Progenitor cell of endocrine pancreas (in vitro differentiated cells): ENCODE data around the gene CENPS. TPM values are rescaled to one million over a fixed set of nuclear protein-coding genes. Genes with fewer than 3 reads are reported as not detected.

Experiments
- DNase-seq: peaks from one replicate; pipeline ENCODE4 v3.0.0; 2021; ENCODE audit warnings: low spot score; ENCODE audit not compliant: unreplicated experiment
- H3K27ac Mint-ChIP-seq: 2 replicates; pipeline ENCODE4 v1.8.0; 2021; ENCODE audit warnings: mild to moderate bottlenecking, moderate library complexity, mixed read lengths
- H3K27me3 Mint-ChIP-seq: 2 replicates; pipeline ENCODE4 v1.8.0; 2021; ENCODE audit warnings: mixed read lengths
- H3K36me3 Mint-ChIP-seq: 2 replicates; pipeline ENCODE4 v1.8.0; 2022; ENCODE audit warnings: mixed read lengths; ENCODE audit not compliant: insufficient read depth
- H3K4me1 Mint-ChIP-seq: 2 replicates; pipeline ENCODE4 v1.8.0; 2021; ENCODE audit warnings: low read depth, mixed read lengths
- H3K4me3 Mint-ChIP-seq: 2 replicates; pipeline ENCODE4 v1.8.0; 2021; ENCODE audit warnings: low read depth, mild to moderate bottlenecking, moderate library complexity, mixed read lengths
- H3K9me3 Mint-ChIP-seq: 2 replicates; pipeline ENCODE4 v1.8.0; 2021; ENCODE audit warnings: low read depth, mixed read lengths
- CTCF ChIP-seq: fragments of 200-600 bp; sonication (generic); IDR thresholded peaks from one replicate; pipeline ENCODE4 v1.5.0; 2021; ENCODE audit warnings: antibody characterized with exemption, mild to moderate bottlenecking; ENCODE audit not compliant: unreplicated experiment
- total RNA-seq: library from RNA; stranded (reverse); gene quantifications from 2 replicates; pipeline ENCODE4 v1.2.1, GENCODE V29; 2021

Gene CENPS
- total RNA-seq, 1 donor from 2014 or later: 22.2 TPM

- Mint-ChIP-seq H3K36me3 (peaks cover 2% of the 10 kb centered on the region), H3K27me3 (no peaks in the 10 kb centered on the region), H3K27ac (peak overlapping the region; percentile 95), H3K4me1 (peaks cover 27% of the 10 kb centered on the region), H3K9me3 (no peaks in the 10 kb centered on the region), H3K4me3 (peak overlapping the region; percentile 81)
- no peak for DNase-seq
- TF ChIP-seq CTCF: no peak
These were observed 391 bp upstream of the CENPS start for GRCh38 chr1:10429868-10430215.

GRCh38 chr1:10431070-10431730 is 967 bp downstream of the CENPS start:
- H3K9me3 Mint-ChIP-seq: no peaks in the 10 kb centered on the region
- no peak for DNase-seq
- no peaks in the 10 kb centered on the region for H3K36me3 Mint-ChIP-seq
- no peaks in the 10 kb centered on the region for H3K27me3 Mint-ChIP-seq
- H3K4me3 Mint-ChIP-seq: peak overlapping the region; percentile 81
- TF ChIP-seq CTCF: no peak
- H3K27ac Mint-ChIP-seq: peak overlapping the region; percentile 94
- H3K4me1 Mint-ChIP-seq: peaks cover 19% of the 10 kb centered on the region

DNA sequence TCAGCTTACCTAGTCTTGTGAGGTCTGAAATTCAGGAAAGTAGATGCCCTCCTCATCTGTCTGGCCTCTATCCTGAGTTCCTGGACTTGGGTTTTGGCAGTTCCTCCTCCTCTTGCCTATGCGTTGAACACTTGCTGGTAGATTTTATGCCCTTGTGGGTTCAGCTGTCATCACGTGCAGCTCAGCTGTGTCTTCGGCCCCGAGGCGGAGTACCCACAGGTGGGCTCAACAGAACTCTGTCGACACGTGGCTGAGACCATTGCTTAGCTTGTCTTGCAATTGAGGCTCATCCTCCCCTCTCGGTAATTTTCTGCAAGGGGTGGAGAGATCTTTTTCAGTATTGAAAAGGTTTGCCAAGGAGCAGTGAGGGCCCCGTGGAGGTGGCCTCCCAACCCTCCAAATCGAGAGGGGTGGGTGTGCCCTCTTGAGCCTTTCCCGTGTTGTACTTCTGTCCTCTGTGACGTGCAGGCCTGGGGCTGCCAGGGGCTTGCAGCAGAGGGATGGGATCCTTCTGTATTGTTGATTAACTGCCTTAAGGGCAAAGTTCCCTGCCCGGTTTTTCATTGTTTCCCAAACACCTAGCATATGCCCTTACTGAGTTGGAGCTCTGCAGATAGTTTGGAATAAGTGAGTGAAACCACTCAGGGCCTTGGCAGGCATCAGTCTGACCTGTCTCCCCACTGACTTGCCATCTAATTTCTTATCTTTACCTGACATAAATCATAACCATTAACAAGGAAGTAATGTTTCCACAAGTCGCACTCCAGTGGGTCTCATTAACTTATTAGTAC is 2.9 kb downstream of the CENPS start:
- no peak for TF ChIP-seq CTCF
- H3K27me3 Mint-ChIP-seq: no peaks in the 10 kb centered on the region
- no peak overlapping the region for H3K27ac Mint-ChIP-seq
- H3K4me3 Mint-ChIP-seq: peak overlapping the region; percentile 58
- no peaks in the 10 kb centered on the region for H3K9me3 Mint-ChIP-seq
- H3K4me1 Mint-ChIP-seq: peaks cover 16% of the 10 kb centered on the region
- H3K36me3 Mint-ChIP-seq: no peaks in the 10 kb centered on the region
- DNase-seq: no peak

DNA sequence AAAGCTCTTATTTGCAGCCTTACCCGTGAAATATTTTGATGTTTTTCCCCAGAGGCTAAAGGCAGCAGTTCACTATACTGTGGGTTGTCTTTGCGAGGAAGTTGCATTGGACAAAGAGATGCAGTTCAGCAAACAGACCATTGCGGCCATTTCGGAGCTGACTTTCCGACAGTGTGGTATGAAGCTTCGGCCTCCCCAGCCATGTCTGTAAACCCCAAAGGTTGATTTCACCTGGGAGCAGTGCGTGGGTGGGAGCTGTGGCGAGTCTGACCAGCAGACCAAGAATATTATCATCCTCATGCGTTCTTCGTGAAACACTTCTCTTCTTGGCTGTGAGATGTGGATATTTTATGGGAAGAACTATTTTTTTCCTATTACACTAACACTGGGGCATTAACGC is 3.6 kb downstream of the CENPS start:
- Mint-ChIP-seq H3K9me3 (no peaks in the 10 kb centered on the region), H3K27me3 (no peaks in the 10 kb centered on the region), H3K27ac (no peak overlapping the region), H3K36me3 (no peaks in the 10 kb centered on the region), H3K4me1 (peaks cover 18% of the 10 kb centered on the region), H3K4me3 (no peak overlapping the region)
- TF ChIP-seq CTCF: no peak
- no peak for DNase-seq

DNA sequence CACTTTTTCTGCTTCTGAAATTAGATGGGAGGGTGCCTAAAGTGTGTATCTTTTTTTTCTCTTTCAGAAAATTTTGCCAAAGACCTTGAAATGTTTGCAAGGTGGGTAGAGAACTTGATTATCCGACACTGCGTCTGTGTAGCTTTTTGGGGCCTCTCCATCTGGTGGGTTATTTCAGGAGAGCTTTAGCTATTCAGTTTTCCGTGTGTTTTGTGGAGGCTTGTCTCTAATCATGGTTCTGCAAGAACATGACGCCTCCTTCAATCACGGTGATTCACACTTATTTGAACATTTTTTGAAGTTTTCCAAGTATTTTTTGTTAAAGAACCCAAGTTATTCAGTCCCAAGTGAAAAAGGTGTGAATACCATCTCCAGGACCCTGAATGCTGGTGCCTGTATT is 4.4 kb downstream of the CENPS start:
- Mint-ChIP-seq H3K9me3 (no peaks in the 10 kb centered on the region), H3K27ac (no peak overlapping the region), H3K4me1 (peaks cover 18% of the 10 kb centered on the region), H3K36me3 (no peaks in the 10 kb centered on the region), H3K27me3 (no peaks in the 10 kb centered on the region), H3K4me3 (no peak overlapping the region)
- DNase-seq: no peak
- TF ChIP-seq CTCF: no peak
